ENCODE data around the gene ANKRD6.

The ANKRD6 gene

GRCh38 chr6:89410231-89410761, 22.7 kb upstream of the ANKRD6 start:
- H3K9me3 ChIP-seq, result no peaks in the 10 kb centered on the region
- peak overlapping the region; percentile 67 to 95 for H3K4me3 ChIP-seq
- peaks cover 0 to 24% (median 7%) of the 10 kb centered on the region in 4 donors for H3K4me1 ChIP-seq
- TF ChIP-seq CTCF (IDR thresholded peaks at IDR 0.05), result no peak
- no peak for DNase-seq
- intact Hi-C loops (cut with DNase I; ENCODE audit: low total_unique reads), result loop anchor here (10.0 kb wide), 1 partner anchor 45 kb away; no protein-coding TSS in a partner anchor
- H3K36me3 ChIP-seq, result no peaks in the 10 kb centered on the region
- peak overlapping the region; percentile 78 to 85 for H3K27ac ChIP-seq
- no peaks in the 10 kb centered on the region for H3K27me3 ChIP-seq

DNA sequence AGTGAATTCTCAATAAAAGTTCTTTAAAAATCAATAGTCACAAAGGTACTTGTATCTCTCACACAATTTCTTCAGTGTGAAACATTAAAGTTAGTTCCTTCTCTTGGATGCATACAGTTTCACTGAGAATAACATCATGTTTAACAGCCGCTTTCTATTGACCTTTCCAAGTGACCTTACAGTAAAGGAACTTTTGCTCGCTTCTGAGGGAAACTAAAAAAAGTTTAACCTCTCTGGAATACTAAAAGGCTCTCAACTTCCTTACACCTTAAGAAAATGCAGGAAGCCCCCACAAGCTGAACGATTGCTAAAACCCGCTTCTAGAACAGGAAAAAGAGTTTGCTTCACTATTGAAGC, 22.2 kb upstream of the ANKRD6 start:
- DNase-seq, result no peak
- intact Hi-C loops (cut with DNase I; ENCODE audit: low total_unique reads), result loop anchor here (10.0 kb wide), 1 partner anchor 46 kb away; no protein-coding TSS in a partner anchor
- H3K9me3 ChIP-seq, result no peaks in the 10 kb centered on the region
- H3K36me3 ChIP-seq, result no peaks in the 10 kb centered on the region
- TF ChIP-seq CTCF (IDR thresholded peaks at IDR 0.05), result no peak
- peak overlapping the region; percentile 67 to 95 for H3K4me3 ChIP-seq
- H3K27ac ChIP-seq, result peak overlapping the region; percentile 78 to 85
- H3K27me3 ChIP-seq, result no peaks in the 10 kb centered on the region
- H3K4me1 ChIP-seq, result peaks cover 0 to 24% (median 7%) of the 10 kb centered on the region in 4 donors

DNA sequence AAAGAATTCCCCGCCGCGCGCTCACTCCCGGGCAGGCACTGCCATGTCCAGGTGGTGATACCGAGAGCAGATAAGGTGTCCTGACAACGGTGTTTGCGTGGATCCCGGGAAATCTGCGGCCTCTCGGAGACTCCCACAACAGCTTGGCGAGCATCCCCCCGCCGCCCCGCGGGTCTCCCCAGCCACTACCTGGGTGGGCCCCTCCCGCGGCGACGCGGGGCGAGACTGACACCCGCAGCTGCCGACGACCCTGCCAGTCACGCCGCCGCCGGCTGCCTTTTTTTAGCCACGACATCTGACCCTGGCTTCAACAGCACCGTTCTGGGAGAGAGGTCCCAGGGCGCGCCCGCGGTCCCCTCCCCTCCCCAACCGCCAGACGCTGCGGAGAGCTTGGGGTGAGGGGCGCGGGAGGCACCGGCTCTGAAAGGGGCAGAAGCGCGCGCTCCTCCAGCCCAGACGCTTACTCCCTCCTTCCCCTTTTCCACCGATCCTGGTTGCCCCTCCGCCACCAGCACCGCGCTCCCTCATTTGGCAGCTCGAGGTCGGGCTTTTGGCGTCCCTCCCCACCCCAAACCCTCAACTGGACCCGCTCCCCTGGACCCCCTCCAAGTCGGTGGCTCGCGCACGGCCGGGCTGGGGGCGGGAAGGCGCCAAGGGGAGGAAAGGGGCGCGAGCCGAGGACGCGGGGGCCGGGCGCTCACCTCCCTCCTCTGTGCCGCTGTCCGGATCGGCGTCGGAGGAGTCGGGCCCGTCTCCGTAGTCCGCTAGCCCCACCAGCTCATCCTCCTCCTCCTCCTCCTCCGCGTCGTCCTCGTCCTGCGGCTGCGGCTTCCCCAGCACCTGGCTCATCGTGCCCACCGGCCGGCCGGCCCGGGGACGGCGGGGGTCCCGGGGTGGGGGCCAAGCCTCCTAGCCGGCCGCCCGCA, 21.5 kb upstream of the ANKRD6 start:
- H3K4me3 ChIP-seq, result peak overlapping the region; percentile 67 to 95
- intact Hi-C loops (cut with DNase I; ENCODE audit: low total_unique reads), result loop anchor here (10.0 kb wide), 1 partner anchor 47 kb away; no protein-coding TSS in a partner anchor
- no peak for TF ChIP-seq CTCF (IDR thresholded peaks at IDR 0.05)
- H3K36me3 ChIP-seq, result no peaks in the 10 kb centered on the region
- no peaks in the 10 kb centered on the region for H3K27me3 ChIP-seq
- no peaks in the 10 kb centered on the region for H3K9me3 ChIP-seq
- DNase-seq, result peak; percentile 27 to 72
- peak overlapping the region; percentile 78 to 85 for H3K27ac ChIP-seq
- H3K4me1 ChIP-seq, result peaks cover 0 to 24% (median 7%) of the 10 kb centered on the region in 4 donors

DNA sequence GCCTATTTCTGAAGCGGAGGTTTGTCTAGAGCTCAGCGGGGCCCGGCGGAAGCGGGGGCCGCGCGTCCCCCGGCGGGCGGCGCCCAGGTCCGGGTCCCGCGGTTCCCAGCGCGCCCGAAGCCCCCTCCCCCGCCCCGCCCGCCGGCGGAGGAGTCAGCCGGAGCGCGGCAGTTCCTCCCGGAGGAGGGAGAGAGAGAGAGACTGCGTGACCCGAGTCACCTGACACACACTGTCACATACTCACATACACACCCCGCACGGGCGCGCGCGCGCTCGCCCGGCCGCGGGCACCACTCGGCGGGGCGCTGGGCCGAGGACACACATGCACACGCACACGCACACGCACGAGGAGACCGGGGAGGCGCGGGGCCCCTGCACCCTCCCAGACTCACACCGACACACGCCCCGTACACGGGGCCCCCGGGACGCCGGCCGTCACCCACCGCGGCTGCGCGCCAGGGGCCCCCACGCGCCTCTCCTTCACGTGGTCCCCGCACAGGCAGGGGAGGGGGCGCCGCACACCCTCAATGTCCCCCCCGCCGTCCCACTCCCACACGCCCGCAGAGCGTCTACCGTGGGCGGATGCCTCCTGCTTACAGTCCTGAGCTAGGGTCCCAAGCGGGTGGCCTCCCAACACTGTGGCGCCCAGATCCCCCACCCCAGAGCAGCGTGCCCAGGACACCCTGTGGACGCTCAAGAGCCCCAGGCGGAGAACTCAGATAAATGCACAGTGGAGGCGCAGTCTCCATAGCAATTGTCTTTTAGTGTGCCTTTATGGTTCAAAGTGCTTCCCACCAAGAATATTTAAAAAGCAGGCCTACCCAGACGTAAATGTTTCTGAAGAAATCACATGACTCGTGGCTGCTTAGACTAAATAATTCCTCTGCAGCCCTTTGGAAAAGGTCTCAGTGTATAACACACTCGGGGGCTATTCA, 20.6 kb upstream of the ANKRD6 start, which contains the start of gene RRAGD:
Gene RRAGD (minus strand): TSS at position 203 of the 935 bp plus-strand sequence. CDS start 280 bp downstream, outside the sequence.
- intact Hi-C loops (cut with DNase I; ENCODE audit: low total_unique reads), result loop anchor here (10.0 kb wide), 1 partner anchor 48 kb away; no protein-coding TSS in a partner anchor
- Histone ChIP-seq H3K4me3 (peak within 1 kb of the TSS; percentile 67 to 95), H3K4me1 (peaks cover 0 to 24% (median 7%) of the 10 kb centered on the region in 4 donors)

More for the DNA sequence above, 20.6 kb upstream of the ANKRD6 start, which contains the start of gene RRAGD:
- Histone ChIP-seq H3K27ac (peak within 1 kb of the TSS; percentile 78 to 85), H3K36me3 (no peaks in the 10 kb centered on the region), H3K27me3 (no peaks in the 10 kb centered on the region), H3K9me3 (no peaks in the 10 kb centered on the region)
- TF ChIP-seq CTCF (IDR thresholded peaks at IDR 0.05), result no peak
- peak; percentile 81 to 89 for DNase-seq
